Loucy (cell line): ENCODE measurements around the gene PICK1.

Experiments
- EZH2phosphoT487 ChIP-seq: fragments of 200-600 bp; IDR thresholded peaks from 2 replicates; pipeline ENCODE4 v1.6.1; 2018; ENCODE audit warnings: antibody characterized with exemption, mild to moderate bottlenecking, moderate library complexity, borderline replicate concordance
- TF ChIP-seq, protein P1 (sequence below): fragments of 200-600 bp; sonication (generic); conservative IDR thresholded peaks from 2 replicates; pipeline ENCODE4 v1.5.1; 2014; ENCODE audit warnings: mild to moderate bottlenecking, antibody characterized with exemption, low read length

DNA sequence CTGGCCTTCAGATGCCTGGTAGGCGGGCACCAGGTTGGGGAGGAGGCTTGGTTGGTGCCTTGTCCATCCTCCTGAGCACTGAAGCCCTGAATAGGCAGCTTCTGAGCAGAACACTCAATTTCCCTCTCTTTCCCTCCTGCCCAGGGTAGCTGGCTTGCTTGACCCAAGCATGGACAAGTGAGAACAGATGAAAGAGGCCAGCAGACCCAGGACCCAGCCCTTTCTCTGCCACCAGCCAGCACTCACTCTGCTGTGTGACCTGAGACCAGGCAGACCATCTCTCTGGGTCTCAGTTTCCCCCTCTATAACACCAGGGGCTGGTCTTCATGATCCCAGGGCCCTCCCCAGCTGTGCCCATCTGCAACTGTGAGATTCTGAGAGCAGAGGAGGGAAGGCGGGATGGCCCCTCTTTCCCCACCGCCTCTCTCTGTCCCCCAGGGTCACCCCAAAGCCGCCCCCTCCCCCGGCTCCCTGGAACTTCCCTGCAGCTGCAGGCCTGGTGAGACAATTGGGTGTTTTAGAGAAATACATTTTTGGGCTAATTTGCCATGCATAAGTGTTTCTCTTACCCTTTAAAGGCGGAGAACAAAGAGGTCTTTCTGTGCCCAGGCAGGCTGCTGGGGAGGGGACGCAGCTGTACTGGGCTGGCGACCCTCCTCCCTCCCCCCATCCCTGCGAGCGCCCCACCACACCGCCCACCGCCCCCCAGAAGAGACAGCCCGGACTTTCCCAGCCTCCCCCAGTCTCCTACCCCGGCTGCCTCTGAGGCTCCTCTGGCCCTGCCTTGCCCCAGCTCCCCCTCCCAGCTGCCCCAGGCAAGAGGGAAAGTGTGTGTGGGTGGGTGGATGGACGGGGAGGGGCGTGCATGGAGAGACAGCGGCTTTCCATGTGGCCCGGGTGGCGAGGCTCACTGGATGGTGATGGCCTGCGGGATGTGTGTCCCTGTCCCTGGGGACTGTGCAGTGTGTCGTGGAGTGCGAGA lies 30.8 kb upstream of the PICK1 start:
- TF ChIP-seq, protein P1, sequence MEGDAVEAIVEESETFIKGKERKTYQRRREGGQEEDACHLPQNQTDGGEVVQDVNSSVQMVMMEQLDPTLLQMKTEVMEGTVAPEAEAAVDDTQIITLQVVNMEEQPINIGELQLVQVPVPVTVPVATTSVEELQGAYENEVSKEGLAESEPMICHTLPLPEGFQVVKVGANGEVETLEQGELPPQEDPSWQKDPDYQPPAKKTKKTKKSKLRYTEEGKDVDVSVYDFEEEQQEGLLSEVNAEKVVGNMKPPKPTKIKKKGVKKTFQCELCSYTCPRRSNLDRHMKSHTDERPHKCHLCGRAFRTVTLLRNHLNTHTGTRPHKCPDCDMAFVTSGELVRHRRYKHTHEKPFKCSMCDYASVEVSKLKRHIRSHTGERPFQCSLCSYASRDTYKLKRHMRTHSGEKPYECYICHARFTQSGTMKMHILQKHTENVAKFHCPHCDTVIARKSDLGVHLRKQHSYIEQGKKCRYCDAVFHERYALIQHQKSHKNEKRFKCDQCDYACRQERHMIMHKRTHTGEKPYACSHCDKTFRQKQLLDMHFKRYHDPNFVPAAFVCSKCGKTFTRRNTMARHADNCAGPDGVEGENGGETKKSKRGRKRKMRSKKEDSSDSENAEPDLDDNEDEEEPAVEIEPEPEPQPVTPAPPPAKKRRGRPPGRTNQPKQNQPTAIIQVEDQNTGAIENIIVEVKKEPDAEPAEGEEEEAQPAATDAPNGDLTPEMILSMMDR = no peak
- no peak for TF ChIP-seq EZH2phosphoT487
